ENCODE measurements around the gene CLTCL1.
"Not testable (repeated sequence)": the region's sequence is repeated elsewhere in the genome, so short reads cannot be mapped to it uniquely, and the experiment has no call there.

CLTCL1 gene

DNA sequence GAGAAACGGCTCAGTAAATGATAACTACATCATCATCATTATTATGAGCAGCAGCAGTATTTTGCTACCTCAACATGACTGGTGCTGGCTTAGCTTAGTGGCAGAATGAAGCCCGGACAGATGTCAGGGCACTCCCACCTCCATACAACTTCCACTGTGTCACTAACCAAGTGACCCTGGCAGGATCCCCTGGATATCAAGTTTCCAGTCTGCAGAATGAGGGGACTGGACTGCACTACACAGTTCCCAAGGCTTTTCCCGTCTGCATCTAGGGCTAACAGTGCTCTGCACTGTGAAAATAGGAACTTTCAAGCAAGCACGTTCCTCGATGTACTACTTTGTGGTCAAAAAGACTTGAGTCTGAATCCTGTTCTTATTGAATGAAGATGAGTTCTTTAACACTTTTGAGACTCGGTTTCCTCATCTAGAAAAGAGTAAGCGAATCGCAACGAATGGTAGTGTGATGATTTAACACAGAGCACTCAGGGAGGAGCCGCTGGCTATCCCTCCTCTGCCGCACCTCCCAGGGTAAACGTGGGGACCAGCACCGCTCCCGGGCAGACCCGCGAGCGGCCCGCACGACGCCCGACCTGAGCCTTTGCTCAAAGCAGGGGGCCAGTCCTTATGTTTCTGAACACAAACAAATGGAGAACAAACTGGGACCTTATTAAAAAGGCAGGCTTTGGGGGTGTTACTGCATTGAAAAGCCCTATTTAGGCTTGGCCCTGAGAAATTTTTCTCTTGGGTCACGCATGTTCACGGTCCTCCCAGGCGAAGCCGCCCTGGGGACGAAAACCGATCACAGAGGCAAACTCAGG lies 910 bp downstream of the CLTCL1 start:
- DNase-seq = peak; percentile 14

DNA sequence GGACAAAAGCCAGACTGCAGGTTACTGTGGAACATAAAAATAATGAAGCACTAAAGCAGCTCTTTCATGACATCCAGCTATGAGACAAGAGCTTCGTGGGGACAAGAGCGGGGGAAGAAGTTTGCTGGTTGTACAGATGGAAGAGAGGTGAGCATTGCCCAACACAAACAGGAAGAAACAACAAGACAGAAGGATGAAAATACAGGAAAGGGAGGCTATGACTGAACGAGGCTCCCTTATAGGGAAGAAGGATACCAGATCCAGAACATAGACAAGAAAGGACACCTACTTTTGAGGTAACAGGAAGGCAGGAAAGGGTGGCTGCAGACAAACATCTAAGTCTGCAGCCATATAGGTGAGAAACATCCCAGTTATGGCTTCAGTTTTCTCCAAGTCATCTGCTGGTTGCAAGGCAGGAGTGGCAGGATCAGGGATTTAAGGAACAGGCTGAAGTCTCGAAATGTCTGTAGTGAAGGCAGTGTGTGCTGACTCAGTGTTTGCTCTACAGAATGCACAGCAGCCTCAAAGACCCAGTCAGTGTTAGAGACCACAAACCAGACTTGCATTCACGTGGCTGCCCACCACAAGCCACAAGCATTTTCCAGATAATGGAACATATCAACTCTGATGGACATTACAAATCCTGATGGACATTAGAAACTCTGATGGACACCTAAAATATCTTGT lies 1.9 kb downstream of the CLTCL1 start:
- no peak for DNase-seq

DNA sequence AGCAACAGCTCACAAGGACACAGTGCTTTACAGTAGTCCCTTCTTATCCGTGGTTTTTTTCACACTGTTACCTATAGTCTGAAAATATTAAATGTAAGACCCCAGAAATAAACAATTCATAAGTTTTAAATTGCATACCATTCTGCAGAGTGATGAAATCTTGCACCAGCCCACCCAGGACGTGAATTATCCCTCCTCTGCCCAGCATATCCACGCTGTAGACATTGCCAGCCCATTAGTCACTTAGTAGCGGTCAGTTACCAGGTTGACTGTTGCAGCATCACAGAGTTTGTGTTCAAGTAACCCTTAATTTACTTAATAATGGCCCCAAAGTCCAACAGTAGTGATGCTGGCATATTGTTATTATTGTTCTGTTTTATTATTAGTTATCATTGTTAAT lies 3.6 kb downstream of the CLTCL1 start:
- DNase-seq = no peak

DNA sequence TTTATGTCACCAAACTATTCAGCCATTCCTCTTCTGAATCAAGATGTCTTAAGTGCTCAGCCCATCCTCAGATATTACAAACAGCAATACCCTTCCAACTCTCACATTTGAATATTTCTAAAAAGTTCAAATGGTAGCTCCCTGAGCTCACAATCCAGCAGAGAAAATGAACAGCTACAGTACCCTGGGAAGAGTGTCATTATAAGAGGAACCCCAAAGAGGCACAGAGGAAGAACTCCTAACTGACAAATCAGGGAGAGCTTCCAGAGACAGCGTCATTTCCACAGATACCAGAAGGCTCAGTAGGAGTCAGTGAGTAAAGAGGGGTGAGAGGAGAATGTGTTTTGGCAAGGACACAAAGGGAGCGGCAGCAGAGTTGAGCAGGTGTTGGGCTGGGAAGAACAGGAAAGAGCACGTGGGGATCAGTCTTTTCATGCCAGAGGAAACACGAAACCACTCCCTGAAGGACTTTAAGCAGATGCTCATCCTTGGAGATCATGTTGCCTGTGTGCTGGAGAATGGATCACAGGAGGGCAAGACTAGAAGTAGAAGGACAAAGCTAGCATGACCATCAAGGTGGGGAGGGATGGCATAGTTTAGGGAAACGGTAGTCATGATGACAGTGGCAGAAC lies 4.3 kb downstream of the CLTCL1 start:
- DNase-seq = no peak

DNA sequence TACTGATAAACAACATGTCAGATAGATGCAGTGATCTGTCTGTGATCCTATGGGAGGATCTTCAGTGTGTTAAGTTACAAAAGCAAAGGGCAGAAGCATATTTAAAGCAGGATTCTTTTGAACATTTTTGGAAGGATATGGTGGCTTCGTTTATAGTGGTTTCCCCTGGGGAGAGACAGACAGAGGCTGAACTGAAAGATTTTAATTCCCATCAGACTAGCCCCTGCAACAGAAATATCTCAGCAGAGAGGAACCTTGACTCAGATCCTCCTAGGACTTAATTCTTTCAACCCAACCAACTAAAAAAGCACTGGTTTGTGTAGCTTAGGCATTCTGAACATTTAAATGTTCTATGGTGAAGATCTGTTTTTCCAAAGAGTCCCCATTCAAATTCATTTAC lies 5.7 kb downstream of the CLTCL1 start:
- no peak for DNase-seq

GRCh38 chr22:19279143-19279542 lies 12.4 kb downstream of the CLTCL1 start:
- DNase-seq = not testable (repeated sequence)

DNA sequence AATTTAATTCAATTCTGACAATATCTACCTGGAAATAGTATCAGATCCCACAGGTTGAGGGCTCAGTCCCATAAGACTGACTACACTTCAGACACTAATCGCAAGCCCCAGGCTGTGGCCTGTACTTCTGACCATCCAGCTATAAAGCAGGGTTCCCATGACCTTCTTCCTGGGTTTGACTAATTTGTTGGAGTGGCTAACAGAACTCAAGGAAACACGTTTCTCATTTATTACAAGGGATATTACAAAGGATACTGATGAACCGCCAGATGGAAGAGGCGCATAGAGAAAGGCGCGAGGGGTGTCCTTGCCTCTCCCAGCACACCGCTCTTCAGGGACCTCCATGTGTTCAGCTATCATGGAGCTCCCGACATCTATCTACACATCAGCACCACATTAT lies 13.7 kb downstream of the CLTCL1 start:
- DNase-seq = no peak

DNA sequence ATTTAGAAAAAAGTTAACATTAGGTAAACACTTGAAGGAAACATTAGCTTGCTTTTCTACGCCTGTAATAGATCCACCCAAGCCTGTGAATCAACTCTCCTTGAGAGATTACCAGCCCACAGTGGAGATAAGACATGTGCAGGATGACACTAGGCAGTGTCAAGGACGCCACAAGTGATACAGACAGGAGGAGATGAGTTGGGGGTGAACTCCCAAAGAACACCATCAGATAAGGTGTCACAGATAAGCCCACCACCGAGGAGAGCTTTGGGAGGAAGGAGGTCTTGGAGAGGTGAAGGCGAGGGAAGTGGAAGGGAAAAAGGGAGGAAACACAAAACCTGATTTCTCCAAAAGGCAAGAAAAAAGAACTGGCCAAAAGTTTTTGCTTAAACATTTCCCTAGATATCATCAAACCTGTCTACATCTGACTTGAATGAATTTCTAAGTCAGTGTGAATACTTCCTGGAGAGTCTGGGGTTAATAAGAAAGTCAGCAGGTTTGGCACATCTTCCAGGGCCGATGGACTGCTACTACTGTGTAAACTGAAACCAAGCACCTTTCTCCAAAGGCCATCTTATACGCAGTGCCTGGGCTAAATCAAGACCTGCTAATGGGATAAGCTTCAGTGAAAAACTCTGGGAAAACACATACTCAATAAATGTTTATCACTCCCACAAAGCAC lies 15.5 kb downstream of the CLTCL1 start:
- DNase-seq = no peak

DNA sequence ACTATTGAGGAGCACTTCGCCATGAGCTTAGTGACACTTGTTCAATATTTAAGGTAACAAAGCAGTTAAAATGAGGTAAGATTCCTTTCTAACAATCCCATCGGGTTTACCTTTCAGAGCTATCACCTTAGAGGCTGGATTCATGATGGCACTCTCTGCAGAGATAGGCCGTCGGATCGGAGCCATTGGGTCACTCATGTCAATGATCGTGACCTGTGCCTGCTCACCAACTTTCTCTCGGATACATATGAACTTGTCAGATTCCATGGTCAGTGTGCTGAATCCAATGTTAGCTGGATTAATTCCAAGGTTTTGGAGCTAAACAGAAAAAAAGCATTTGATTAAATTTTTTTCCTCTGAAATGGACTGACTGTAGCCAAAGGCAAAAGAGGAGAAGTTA lies 16.0 kb downstream of the CLTCL1 start:
- no peak for DNase-seq

GRCh38 chr22:19275104-19275503 lies 16.4 kb downstream of the CLTCL1 start:
- no peak for DNase-seq

DNA sequence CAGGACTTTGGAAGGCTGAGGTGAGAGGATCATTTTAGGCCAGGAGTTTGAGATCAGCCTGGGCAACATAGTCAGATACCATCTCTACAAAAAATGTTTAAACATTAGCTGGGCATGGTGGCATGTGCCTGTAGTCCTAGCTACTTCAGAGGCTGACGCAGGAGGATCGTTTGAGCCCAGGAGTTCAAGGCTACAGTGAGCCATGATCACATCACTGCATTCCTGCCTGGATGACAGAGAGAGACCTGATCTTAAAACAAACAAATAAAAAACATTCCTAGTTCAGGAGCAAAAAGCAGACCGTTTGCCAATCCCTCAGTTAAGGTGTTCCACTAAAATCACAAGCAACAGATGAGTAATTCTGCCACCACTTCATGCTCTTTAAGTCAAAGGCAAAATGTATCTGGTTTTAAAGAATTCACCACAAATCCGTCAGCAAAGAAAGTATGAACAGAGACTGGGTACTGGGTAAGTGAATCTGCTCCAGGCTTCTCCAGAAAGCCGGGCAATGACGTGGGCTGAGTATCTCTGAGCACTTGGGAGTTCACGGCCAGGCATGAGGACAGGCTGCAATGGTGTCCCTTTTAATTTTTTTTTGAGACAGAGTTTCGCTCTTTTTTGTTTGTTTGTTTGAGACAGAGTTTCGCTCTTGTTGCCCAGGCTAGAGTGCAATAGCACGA lies 19.5 kb downstream of the CLTCL1 start:
- no peak for DNase-seq

DNA sequence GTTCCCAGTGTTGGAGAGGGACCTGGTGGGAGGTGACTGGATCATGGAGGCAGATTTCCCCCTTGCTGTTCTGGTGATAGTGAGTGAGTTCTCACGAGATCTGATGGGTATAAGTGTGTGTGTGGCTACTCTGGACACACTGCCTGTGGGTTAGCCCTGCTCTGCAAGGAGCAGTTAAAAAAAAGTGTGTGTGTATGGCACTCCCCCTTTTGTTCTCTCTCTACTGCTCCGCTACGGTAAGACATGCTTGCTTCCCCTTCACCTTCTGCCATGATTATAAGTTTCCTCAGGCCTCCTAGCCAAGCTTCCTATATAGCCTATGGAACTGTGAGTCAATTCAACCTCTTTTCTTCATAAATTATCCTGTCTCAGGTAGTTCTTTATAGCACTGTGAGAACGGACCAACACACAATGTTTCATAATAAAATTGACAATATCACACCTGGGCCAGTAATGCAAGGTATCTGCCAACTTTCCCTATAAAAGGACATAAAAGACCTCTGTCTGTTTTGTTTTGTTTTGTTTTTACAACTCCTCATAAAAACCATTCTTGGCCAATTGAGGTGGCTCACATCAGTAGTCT lies 20.2 kb downstream of the CLTCL1 start:
- DNase-seq = no peak

GRCh38 chr22:19270873-19271272 lies 20.6 kb downstream of the CLTCL1 start:
- no peak for DNase-seq

DNA sequence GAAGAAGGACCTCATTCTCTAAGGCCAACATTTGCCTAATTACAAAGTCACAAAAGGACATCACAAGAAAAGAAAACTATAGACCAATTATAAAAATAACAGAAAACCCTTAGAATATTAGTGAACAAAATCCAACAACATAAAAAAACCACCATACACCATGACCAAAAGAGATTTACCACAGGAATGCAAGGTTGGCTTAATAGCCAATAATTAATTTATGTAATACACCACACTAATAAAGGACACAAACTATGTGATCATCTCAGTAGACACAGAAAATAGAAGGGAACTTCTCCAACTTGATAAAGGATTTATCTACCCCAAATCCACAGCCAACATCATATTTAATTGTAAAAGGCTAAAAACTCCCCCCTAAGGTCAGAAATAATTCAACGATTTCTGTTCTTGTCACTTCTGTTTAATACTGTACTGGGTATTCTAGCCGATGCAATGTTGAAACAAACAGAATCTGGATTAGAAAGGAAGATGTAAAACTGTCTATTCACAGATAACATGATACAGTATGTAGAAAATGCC lies 24.9 kb downstream of the CLTCL1 start:
- no peak for DNase-seq

- DNase-seq = no peak
Measured at GRCh38 chr22:19265779-19266178, 25.7 kb downstream of the CLTCL1 start.

DNA sequence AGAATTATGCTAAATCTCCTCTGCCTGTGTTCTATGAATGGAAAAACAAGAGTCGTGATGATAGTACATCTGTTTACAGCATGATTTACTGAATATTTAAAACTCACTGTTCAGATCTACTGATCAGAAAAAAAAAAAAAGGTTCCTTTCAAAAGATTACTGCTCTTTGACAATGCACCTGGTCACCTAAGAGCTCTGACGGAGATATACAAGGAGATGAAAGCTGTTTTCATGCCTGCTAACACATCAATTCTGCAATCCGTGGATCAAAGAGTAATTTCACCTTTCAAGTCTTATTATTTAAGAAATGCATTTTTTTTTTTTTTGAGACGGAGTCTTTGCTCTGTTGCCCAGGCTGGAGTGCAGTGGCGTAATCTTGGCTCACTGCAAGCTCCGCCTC lies 30.7 kb downstream of the CLTCL1 start:
- no peak for DNase-seq

DNA sequence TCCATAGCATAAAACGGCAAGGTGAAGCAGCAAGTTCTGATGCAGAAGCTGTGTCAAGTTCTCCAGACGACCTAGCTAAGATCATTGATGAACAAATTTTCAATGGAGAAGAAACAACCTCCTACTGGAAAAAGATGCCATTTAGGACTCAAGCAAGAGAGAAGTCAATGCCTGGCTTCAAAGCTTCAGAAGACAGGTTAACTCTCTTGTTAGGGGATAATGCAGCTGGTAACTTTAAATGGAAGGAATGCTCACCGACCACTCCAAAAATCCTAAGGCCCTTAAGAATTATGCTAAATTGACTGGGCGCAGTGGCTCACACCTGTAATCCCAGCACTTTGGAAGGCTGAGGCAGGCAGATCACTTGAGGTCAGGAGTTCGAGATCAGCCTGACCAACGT lies 31.3 kb downstream of the CLTCL1 start:
- no peak for DNase-seq

GRCh38 chr22:19258968-19259288 lies 32.6 kb downstream of the CLTCL1 start:
- DNase-seq = not testable (repeated sequence)

- no peak for DNase-seq
Measured at GRCh38 chr22:19258371-19258770, 33.1 kb downstream of the CLTCL1 start.

DNA sequence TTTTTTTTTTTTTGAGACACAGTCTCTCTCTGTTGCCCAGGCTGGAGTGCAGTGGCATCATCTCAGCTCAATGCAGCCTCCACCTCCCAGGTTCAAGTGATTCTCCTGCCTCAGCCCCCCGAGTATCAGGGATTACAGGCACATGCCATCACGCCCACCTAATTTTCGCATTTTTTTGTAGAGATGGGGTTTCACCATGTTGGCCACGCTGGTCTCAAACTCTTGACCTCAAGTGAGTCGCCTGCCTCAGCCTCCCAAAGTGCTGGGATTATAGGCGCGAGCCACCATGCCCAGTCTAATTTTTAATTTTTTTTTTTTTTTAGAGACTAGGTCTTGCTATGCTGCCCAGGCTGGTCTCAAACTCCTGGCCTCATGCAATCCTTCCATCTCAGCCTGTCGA lies 35.2 kb downstream of the CLTCL1 start:
- not testable (repeated sequence) for DNase-seq

DNA sequence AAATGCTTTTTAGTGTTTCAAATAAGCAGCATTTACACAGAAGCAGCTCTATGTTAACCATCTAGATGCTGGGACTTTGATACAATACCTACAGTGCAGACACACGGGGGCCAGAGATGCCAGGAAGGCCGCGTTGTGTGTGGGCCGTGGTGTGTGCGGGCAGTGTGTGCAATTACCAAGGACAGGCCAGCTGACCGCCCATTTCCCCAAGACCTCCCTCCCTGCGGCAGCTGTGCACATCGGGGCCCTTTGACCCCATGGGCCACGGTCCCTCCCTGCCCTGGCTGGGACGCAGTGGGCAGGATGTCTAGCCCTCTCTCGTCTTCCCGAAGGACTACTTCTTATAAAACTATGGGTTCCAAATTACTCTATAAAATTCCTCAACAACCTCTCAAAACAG lies 38.4 kb downstream of the CLTCL1 start:
- no peak for DNase-seq

DNA sequence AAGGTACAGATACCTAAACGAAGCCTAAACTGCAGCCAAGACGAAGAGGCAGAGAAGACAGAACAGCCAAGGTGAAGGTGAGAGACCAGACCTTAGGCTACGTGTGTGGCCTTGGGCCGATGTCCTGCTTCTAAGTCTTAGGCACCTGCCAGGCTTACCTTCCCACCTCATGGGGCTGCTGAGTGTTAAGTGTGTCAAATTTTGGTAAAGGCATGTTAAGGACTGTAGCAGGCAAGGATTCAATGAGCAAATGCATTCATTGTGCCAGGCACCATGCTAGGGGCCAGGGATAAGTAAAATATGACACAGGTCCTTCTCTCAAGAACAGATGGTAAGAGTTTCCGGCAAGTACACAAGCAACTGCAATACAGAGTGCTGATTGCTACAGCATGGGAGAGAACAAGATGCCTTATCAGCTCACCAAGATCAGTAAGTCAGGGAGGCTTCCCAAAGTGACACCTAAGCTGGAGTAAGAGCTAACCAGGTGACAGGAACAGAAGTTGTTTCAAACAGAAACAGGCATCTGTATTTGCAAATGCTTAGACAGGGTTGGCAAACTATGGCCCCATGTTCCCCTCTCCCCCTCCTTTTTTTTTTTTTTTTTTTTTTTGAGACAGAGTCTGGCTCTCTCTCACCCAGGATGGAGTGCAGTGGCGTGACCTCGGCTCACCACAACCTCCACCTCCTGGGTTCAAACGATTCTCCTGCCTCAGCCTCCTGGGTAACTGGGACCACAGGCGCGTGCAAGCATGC lies 46.7 kb downstream of the CLTCL1 start:
- no peak for DNase-seq

All from stimulated activated CD4-positive, alpha-beta T cell treated with anti-CD3 and anti-CD28 coated beads, Interleukin-15, amount 100 ng/mL, for 24 hours (primary cell).